A204.1 (cell line): ENCODE results near the gene MMP15.
"Not testable (repeated sequence)": the region's sequence is repeated elsewhere in the genome, so short reads cannot be mapped to it uniquely, and the experiment has no call there.

Source experiments
- FAIRE-seq: peaks from 2 replicates; lab custom pipeline; 2012; peaks lifted over from hg19 to GRCh38; lab: Jason Lieb, UNC

MMP15 gene

GRCh38 chr16:58049232-58050185 lies 24.0 kb downstream of the MMP15 start:
- no peak for FAIRE-seq

- FAIRE-seq: no peak
These were observed 25.7 kb downstream of the MMP15 start for GRCh38 chr16:58051296-58051695.

- FAIRE-seq: no peak
These were observed 26.5 kb downstream of the MMP15 start for GRCh38 chr16:58051821-58052603.

- FAIRE-seq: no peak
These were observed 28.1 kb downstream of the MMP15 start for GRCh38 chr16:58053682-58054005.

GRCh38 chr16:58054289-58054688 lies 28.7 kb downstream of the MMP15 start:
- FAIRE-seq: no peak

GRCh38 chr16:58056580-58056979 lies 31.0 kb downstream of the MMP15 start:
- no peak for FAIRE-seq

GRCh38 chr16:58057121-58057520 lies 31.6 kb downstream of the MMP15 start:
- no peak for FAIRE-seq

- no peak for FAIRE-seq
These were observed 32.2 kb downstream of the MMP15 start for GRCh38 chr16:58057784-58058183.

GRCh38 chr16:58062821-58063220 lies 37.3 kb downstream of the MMP15 start:
- no peak for FAIRE-seq

GRCh38 chr16:58063377-58064076 lies 38.0 kb downstream of the MMP15 start:
- FAIRE-seq: no peak

GRCh38 chr16:58070585-58070984 lies 45.0 kb downstream of the MMP15 start:
- no peak for FAIRE-seq

- not testable (repeated sequence) for FAIRE-seq
These were observed 46.6 kb downstream of the MMP15 start for GRCh38 chr16:58072134-58072533.

- FAIRE-seq: not testable (repeated sequence)
These were observed 47.5 kb downstream of the MMP15 start for GRCh38 chr16:58073086-58073485.

- no peak for FAIRE-seq
These were observed 49.1 kb downstream of the MMP15 start for GRCh38 chr16:58074657-58075056.

GRCh38 chr16:58076514-58076913 lies 51.0 kb downstream of the MMP15 start:
- no peak for FAIRE-seq

- no peak for FAIRE-seq
These were observed 52.2 kb downstream of the MMP15 start for GRCh38 chr16:58077796-58078195.

- not testable (repeated sequence) for FAIRE-seq
These were observed 55.1 kb downstream of the MMP15 start for GRCh38 chr16:58080657-58081056.

- no peak for FAIRE-seq
These were observed 56.8 kb downstream of the MMP15 start for GRCh38 chr16:58082381-58082780.

- no peak for FAIRE-seq
These were observed 59.1 kb downstream of the MMP15 start for GRCh38 chr16:58084635-58085034.

- FAIRE-seq: no peak
These were observed 59.6 kb downstream of the MMP15 start for GRCh38 chr16:58085171-58085570.

- no peak for FAIRE-seq
These were observed 60.2 kb downstream of the MMP15 start for GRCh38 chr16:58085584-58086251.
